PC-3 (cell line): ENCODE measurements around the gene TTC27. TPM values are rescaled to one million over a fixed set of nuclear protein-coding genes. Genes with fewer than 3 reads are reported as not detected.

Source experiments
- microRNA-seq: library from miRNA; unstranded; fragments of <30 nt; microRNA quantifications from one replicate; pipeline ENCODE4 v1.1.0, GENCODE V29; 2020; ENCODE audit not compliant: unreplicated experiment
- total RNA-seq: library from RNA; depleted of rRNA; stranded (reverse); fragments of >200 nt; gene quantifications from 2 replicates; pipeline ENCODE4 v1.2.3, GENCODE V29; 2014

TTC27 gene
- total RNA-seq, 1 experiment from 2014 or later: 33.0 TPM

Small RNA genes lying within 50 kb of the gene (microRNA-seq; reads per million reads assigned to microRNA genes)
- gene MIR4765: not detected
